SJCRH30 (cell line): Measurements from ENCODE around the gene MANBA. TPM values are rescaled to one million over a fixed set of nuclear protein-coding genes. Genes with fewer than 3 reads are reported as not detected.

Experiments used
- DNase-seq, 2 experiments: peaks; one replicate each; pipeline ENCODE4 v3.0.0-alpha.2; 2015 to 2020
- H3K27ac ChIP-seq: fragments of 250-450 bp; sonication (Bioruptor Pico); 2 replicates; pipeline ENCODE4 v1.5.1; 2020; ENCODE audit warnings: mild to moderate bottlenecking, moderate library complexity
- H3K27me3 ChIP-seq: fragments of 250-450 bp; sonication (Bioruptor Pico); 2 replicates; pipeline ENCODE4 v1.5.1; 2020; ENCODE audit warnings: mild to moderate bottlenecking, moderate library complexity
- H3K36me3 ChIP-seq: fragments of 250-450 bp; sonication (Bioruptor Pico); 2 replicates; pipeline ENCODE4 v1.5.1; 2020; ENCODE audit warnings: mild to moderate bottlenecking, moderate library complexity
- H3K4me1 ChIP-seq: fragments of 250-450 bp; sonication (Bioruptor Pico); 2 replicates; pipeline ENCODE4 v1.5.1; 2020; ENCODE audit warnings: mild to moderate bottlenecking, moderate library complexity
- H3K4me3 ChIP-seq: fragments of 250-450 bp; sonication (Bioruptor Pico); 2 replicates; pipeline ENCODE4 v1.5.1; 2020; ENCODE audit warnings: mild to moderate bottlenecking, moderate library complexity
- H3K9me3 ChIP-seq: fragments of 250-450 bp; sonication (Bioruptor Pico); replicated peaks from 2 replicates; pipeline ENCODE4 v1.5.1; 2020; ENCODE audit warnings: mild to moderate bottlenecking, moderate library complexity
- total RNA-seq: library from RNA; depleted of rRNA; stranded (reverse); fragments of >200 nt; shearing (Covaris generic); gene quantifications from 2 replicates; pipeline ENCODE4 v1.2.3, GENCODE V29; 2014

Gene MANBA
- total RNA-seq, 1 experiment from 2014 or later = 14.1 TPM

DNA sequence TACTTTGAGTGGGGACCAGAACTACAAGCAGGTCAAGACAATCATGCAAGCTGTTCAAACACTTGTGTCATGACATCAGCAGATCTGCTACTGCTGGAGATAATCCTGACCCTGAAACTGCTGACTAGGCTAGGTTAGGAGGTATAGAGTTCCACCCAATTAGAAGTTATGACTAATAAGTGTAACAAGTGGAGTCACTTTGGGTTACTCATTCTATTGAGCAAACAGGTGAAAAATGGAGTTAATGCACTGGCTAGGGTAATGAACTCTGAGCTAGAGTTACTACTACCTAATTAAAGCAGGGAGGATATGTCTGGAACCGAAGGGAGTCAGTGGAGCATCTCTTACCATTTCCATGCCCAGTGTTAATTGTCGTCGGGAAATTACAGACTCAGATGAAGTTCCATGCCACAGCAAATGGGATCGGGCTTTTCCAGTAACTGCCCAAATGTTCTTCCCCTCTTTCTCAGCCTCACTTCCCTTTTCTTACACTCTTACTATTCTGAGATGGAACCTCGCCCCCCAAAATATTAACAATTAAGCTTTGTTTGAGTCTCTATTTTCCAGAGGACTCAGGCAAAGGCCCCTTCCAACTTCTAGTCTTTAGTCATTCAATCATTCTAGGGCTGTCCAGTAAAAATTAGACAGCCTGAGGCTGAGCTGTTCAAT lies 19.8 kb upstream of the MANBA start:
- Histone ChIP-seq H3K36me3 (no peaks in the 10 kb centered on the region), H3K4me1 (no peaks in the 10 kb centered on the region), H3K4me3 (no peak overlapping the region), H3K9me3 (no peaks in the 10 kb centered on the region), H3K27me3 (no peaks in the 10 kb centered on the region), H3K27ac (no peak overlapping the region)
- DNase-seq = no peak

DNA sequence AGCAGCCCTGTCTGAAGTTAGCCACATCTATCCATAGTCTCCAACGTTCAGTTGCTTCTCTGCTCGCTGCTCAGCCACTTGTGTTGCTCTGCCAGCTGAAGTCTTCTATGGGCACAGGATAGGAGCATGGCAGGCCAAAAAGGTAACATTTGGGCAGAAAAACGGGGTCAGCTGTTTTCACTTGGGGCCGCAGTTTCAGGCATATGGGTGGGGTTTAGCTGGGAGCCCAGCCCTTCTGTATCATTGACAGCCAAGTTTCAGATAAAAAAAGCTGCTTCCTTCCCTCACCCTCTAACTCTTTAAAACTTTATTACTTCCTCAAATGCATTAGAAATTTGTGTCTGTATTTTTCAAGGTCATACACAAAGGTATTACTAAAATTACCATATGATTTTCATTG lies 18.4 kb upstream of the MANBA start:
- Histone ChIP-seq H3K27me3 (no peaks in the 10 kb centered on the region), H3K27ac (no peak overlapping the region), H3K4me3 (no peak overlapping the region), H3K9me3 (no peaks in the 10 kb centered on the region; the same call in 1 of the 2 replicates), H3K36me3 (no peaks in the 10 kb centered on the region), H3K4me1 (no peaks in the 10 kb centered on the region)
- DNase-seq = no peak

DNA sequence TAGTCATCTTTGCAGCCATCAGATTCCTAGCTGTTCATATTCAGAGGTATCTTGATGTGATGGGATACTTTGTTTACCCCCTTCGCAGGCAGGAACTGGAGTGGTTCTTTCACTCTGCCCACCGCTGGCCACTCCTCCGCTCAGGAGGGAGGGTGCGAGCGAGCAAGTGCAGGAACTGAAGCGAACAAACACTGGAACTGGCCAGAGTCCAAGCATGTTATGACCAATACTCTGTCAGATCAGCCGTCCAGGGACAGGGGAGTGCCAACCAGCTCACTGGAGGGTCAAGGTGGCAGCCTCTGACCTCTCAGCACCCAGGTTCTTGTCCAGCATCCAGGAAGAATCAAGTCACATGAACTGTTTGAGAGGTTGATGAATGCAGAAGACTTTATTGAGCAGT lies 18.0 kb upstream of the MANBA start:
- Histone ChIP-seq H3K4me1 (no peaks in the 10 kb centered on the region), H3K27me3 (no peaks in the 10 kb centered on the region), H3K4me3 (no peak overlapping the region), H3K36me3 (no peaks in the 10 kb centered on the region), H3K9me3 (no peaks in the 10 kb centered on the region; the same call in 1 of the 2 replicates), H3K27ac (no peak overlapping the region)
- no peak for DNase-seq

DNA sequence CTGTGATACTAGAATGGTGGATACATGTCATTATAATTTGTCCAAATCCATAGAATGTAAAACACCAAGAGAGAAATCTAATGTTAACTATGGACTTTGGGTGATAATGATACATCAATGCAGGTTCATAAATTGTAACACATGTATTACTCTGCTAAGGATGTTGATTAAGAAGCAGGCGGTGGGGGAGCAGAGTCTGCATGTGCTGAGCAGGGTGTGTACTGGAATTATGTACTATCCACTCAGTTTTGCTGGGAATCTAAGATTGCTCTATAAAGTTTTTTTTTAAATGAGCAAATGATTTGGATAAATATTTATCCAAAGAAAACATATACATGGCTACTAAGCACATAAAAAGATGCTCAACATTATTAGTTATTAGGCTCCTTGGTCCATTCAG lies 15.0 kb upstream of the MANBA start:
- H3K27ac ChIP-seq = no peak overlapping the region
- DNase-seq = no peak
- no peak overlapping the region for H3K4me3 ChIP-seq
- no peaks in the 10 kb centered on the region; the same call in 1 of the 2 replicates for H3K9me3 ChIP-seq
- no peaks in the 10 kb centered on the region for H3K4me1 ChIP-seq
- no peaks in the 10 kb centered on the region for H3K27me3 ChIP-seq
- no peaks in the 10 kb centered on the region for H3K36me3 ChIP-seq

DNA sequence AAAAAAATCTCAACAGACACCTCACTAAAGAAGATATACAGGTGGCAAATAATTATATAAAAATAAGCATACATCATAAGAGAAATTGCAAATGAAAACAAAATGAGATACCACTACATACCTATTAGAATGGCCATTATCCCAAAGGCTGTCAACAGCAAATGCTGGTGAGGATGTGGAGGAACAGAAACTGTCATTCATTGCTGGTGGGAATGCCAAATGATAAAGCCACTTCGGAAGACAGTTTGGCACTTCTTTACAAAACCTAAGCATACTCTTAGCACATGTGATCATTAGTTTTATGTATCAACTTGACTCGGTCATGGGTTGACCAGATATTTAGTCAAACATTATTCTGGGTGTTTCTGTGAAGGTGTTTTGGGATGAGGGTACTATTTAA lies 13.5 kb upstream of the MANBA start:
- Histone ChIP-seq H3K36me3 (no peaks in the 10 kb centered on the region), H3K27me3 (no peaks in the 10 kb centered on the region)

GRCh38 chr4:102772738-102773340 lies 12.1 kb upstream of the MANBA start:
- Histone ChIP-seq H3K36me3 (no peaks in the 10 kb centered on the region), H3K9me3 (no peaks in the 10 kb centered on the region; the same call in 1 of the 2 replicates), H3K4me1 (no peaks in the 10 kb centered on the region), H3K4me3 (no peak overlapping the region), H3K27ac (no peak overlapping the region), H3K27me3 (no peaks in the 10 kb centered on the region)
- no peak for DNase-seq

More for the DNA sequence above, 13.5 kb upstream of the MANBA start:
- Histone ChIP-seq H3K27ac (no peak overlapping the region), H3K9me3 (no peaks in the 10 kb centered on the region; the same call in 1 of the 2 replicates), H3K4me1 (no peaks in the 10 kb centered on the region), H3K4me3 (no peak overlapping the region)
- no peak for DNase-seq

DNA sequence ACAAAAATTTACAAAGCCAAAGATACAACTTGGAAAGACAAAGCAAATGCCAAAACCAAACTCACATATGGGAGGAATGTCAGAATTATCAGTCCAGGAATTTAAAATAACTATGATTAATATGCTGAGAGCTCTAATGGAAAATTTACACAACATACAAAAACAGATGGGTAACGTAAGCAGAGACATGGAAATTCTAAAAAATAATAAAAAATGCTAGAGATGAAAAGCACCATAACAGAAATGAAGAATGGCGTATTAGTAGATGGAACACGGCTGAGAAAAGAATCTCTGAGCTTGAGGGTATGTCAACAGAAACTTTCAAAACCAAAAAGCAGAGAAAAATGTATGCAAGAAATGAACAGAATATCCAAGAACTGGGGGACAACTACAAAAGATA lies 4.1 kb upstream of the MANBA start:
- Histone ChIP-seq H3K9me3 (no peaks in the 10 kb centered on the region), H3K4me3 (no peak overlapping the region), H3K27ac (no peak overlapping the region), H3K36me3 (no peaks in the 10 kb centered on the region), H3K27me3 (no peaks in the 10 kb centered on the region), H3K4me1 (no peaks in the 10 kb centered on the region)
- DNase-seq = no peak

DNA sequence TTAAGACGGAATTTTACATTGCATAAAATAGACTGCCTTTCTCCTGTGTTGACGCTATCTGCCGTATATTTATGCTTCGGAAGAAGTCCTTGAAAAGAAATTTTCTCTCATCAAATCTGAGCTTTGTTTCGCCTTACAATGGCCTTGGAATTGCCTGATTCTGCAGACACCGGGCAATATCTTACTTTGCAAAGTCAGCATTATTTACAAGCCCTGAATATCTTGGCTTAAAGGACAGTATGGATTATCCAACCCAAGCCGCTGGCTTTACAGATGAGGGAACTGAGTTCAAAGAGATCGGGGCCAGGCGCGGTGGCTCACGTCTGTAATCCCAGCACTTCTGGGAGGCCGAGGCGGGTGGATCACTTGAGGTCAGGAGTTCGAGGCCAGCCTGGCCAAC lies 1.1 kb upstream of the MANBA start:
- H3K36me3 ChIP-seq = no peaks in the 10 kb centered on the region
- H3K27ac ChIP-seq = no peak overlapping the region
- peak overlapping the region; percentile 90; the same call in 1 of the 2 replicates for H3K4me3 ChIP-seq
- no peaks in the 10 kb centered on the region for H3K9me3 ChIP-seq
- H3K4me1 ChIP-seq = no peaks in the 10 kb centered on the region
- no peak for DNase-seq
- H3K27me3 ChIP-seq = no peaks in the 10 kb centered on the region

DNA sequence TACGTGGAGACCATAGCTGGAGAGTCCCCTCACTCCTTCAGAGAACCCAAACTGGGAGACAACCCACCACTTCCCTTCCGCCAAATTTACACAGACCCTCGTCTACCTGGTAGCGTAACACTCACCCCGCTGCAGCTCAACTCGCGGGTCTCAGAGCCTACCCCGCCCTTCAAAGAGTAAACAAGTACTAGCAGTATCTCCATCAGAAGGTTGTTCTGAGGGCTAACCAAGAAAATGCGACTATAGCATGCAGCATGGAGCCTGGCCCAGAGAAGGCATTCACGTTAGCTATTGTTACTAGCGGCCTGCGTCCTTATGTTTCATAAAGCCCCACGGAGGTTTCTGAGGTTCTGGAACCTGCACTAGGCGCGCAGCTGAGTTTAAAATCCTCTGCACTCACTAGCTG lies 531 bp upstream of the MANBA start:
- peak in 1 of 2 experiments; percentile 5 for DNase-seq
- no peaks in the 10 kb centered on the region for H3K36me3 ChIP-seq
- H3K9me3 ChIP-seq = no peaks in the 10 kb centered on the region
- no peak overlapping the region; the same call in 1 of the 2 replicates for H3K27ac ChIP-seq
- no peaks in the 10 kb centered on the region for H3K27me3 ChIP-seq
- no peaks in the 10 kb centered on the region for H3K4me1 ChIP-seq
- H3K4me3 ChIP-seq = peak overlapping the region; percentile 90

GRCh38 chr4:102759831-102760644 lies 730 bp downstream of the MANBA start:
- DNase-seq = peak; percentile 3 to 26
- Histone ChIP-seq H3K4me1 (no peaks in the 10 kb centered on the region), H3K27me3 (no peaks in the 10 kb centered on the region), H3K27ac (peak overlapping the region; percentile 12; the same call in 1 of the 2 replicates), H3K4me3 (peak overlapping the region; percentile 90), H3K36me3 (no peaks in the 10 kb centered on the region), H3K9me3 (no peaks in the 10 kb centered on the region)

GRCh38 chr4:102758241-102759160 lies 2.3 kb downstream of the MANBA start:
- H3K27me3 ChIP-seq = no peaks in the 10 kb centered on the region
- H3K4me1 ChIP-seq = no peaks in the 10 kb centered on the region
- no peak overlapping the region for H3K4me3 ChIP-seq
- H3K36me3 ChIP-seq = 0 out of 2 replicates have a peak, but pooled peaks cover 2% of the 10 kb centered on the region
- H3K9me3 ChIP-seq = no peaks in the 10 kb centered on the region
- H3K27ac ChIP-seq = no peak overlapping the region
- no peak for DNase-seq

- DNase-seq = no peak
- no peaks in the 10 kb centered on the region for H3K27me3 ChIP-seq
- no peak overlapping the region for H3K4me3 ChIP-seq
- 0 out of 2 replicates have a peak, but pooled peaks cover 2% of the 10 kb centered on the region for H3K36me3 ChIP-seq
- no peak overlapping the region for H3K27ac ChIP-seq
- H3K9me3 ChIP-seq = no peaks in the 10 kb centered on the region
- H3K4me1 ChIP-seq = no peaks in the 10 kb centered on the region
Measured at GRCh38 chr4:102757681-102758080, 3.1 kb downstream of the MANBA start.

GRCh38 chr4:102754044-102754443 lies 6.7 kb downstream of the MANBA start:
- Histone ChIP-seq H3K27me3 (no peaks in the 10 kb centered on the region), H3K27ac (no peak overlapping the region), H3K4me3 (no peak overlapping the region), H3K4me1 (no peaks in the 10 kb centered on the region), H3K9me3 (no peaks in the 10 kb centered on the region), H3K36me3 (0 out of 2 replicates have a peak, but pooled peaks cover 2% of the 10 kb centered on the region)
- no peak for DNase-seq

DNA sequence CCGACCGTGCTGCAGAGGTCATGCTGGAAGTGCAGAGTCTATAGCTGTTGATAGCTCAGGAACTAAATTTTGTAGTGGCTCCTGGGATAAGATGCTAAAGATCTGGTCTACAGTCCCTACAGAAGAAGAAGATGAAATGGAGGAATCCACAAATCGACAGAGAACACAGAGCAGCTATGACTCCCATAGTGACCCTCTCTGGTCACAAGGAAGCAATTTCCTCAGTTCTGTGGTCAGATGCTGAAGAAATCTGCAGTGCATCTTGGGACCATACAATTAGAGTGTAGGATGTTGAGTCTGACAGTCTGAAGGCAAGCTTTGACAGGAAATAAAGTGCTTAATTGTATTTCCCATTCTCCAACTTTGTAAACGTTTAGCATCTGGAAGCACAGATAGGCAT lies 8.8 kb downstream of the MANBA start:
- no peaks in the 10 kb centered on the region for H3K9me3 ChIP-seq
- 0 out of 2 replicates have a peak, but pooled peaks cover 2% of the 10 kb centered on the region for H3K36me3 ChIP-seq
- DNase-seq = no peak
- no peak overlapping the region for H3K27ac ChIP-seq
- no peaks in the 10 kb centered on the region for H3K27me3 ChIP-seq
- H3K4me3 ChIP-seq = no peak overlapping the region
- H3K4me1 ChIP-seq = no peaks in the 10 kb centered on the region
